Sigmoid colon (tissue), 7 donors: ENCODE results near the gene PCGF1. TPM values are rescaled to one million over a fixed set of nuclear protein-coding genes. Genes with fewer than 3 reads are reported as not detected.
A peak's percentile ranks its signal among the peaks of the same experiment; 100 is the strongest.

Experiments
- DNase-seq: peaks from one replicate; pipeline ENCODE4 v3.0.0-alpha.2; 2019
- H3K27ac ChIP-seq, 4 donors: fragments of 200-600 bp; sonication (generic); one replicate each; pipeline ENCODE4 v1.5.1; 2016 to 2019; ENCODE audit warnings: mild to moderate bottlenecking in 1 of 4
- H3K27me3 ChIP-seq, 3 donors: fragments of 200-600 bp; sonication (generic); one replicate each; pipeline ENCODE4 v1.5.1; 2019; ENCODE audit warnings: mild to moderate bottlenecking in 1 of 3
- H3K36me3 ChIP-seq, 4 donors: fragments of 200-600 bp; sonication (generic); one replicate each; pipeline ENCODE4 v1.5.1; 2016 to 2019
- H3K4me1 ChIP-seq, 4 donors: fragments of 200-600 bp; sonication (generic); one replicate each; pipeline ENCODE4 v1.5.1; 2017 to 2019
- H3K4me3 ChIP-seq, 4 donors: fragments of 200-600 bp; sonication (generic); one replicate each; pipeline ENCODE4 v1.5.1; 2017 to 2019; ENCODE audit warnings: mild to moderate bottlenecking in 2 of 4, moderate library complexity in 1 of 4
- H3K9me3 ChIP-seq, 4 donors: fragments of 200-600 bp in 3 of 4; sonication (generic) in 3 of 4; one replicate each; pipeline versions ENCODE4 v1.5.1 to v1.6.1; 2013 to 2019
- CTCF ChIP-seq, 4 experiments: fragments of 450-650 bp in 3 of 4; fragments of 200-600 bp in 1 of 4; IDR thresholded peaks; one replicate each; pipeline ENCODE4 v1.5.1; 2016 to 2019; ENCODE audit warnings: antibody characterized with exemption in 4 of 4, mild to moderate bottlenecking in 3 of 4, moderate library complexity in 2 of 4
- EP300 ChIP-seq, 4 donors: sonication (generic); formaldehyde crosslinking; IDR thresholded peaks; one replicate each; pipeline ENCODE4 v1.6.1; 2017; ENCODE audit warnings: antibody characterized with exemption in 4 of 4
- POLR2A ChIP-seq, 2 donors: fragments of 450-650 bp; IDR thresholded peaks; one replicate each; pipeline ENCODE4 v1.6.1; 2016; ENCODE audit warnings: antibody characterized with exemption in 2 of 2, mild to moderate bottlenecking in 2 of 2, moderate library complexity in 2 of 2
- POLR2AphosphoS5 ChIP-seq, 4 donors: sonication (generic); formaldehyde crosslinking; IDR thresholded peaks; one replicate each; pipeline ENCODE4 v1.6.1; 2017; ENCODE audit warnings: antibody characterized with exemption in 4 of 4
- WGBS, 2 donors: extraction: QIAGEN DNeasy Blood & Tissue Kit; methylation state at CpG; one replicate each; pipeline ENCODE4 v1.1.7; 2013; 5-methylcytosine and 5-hydroxymethylcytosine counted together
- intact Hi-C: fragments of 100-400 bp; cut with DNase I; formaldehyde crosslinking; loops from one replicate; pipeline ENCODE4 v1.15.1; 2023
- polyA plus RNA-seq, 3 donors: library from polyadenylated mRNA; stranded (reverse); fragments of 200-250 nt; gene quantifications; one replicate each; pipeline ENCODE4 v1.2.3, GENCODE V29; 2013
- total RNA-seq, 4 donors: library from RNA; depleted of rRNA; stranded (reverse); fragments of >200 nt; gene quantifications; one replicate each; pipeline ENCODE4 v1.1.0, GENCODE V29; 2016
- donor health status: healthy with polysubstance abuse.
- donor health status: Bipolar disorder and iron deficiency.
- donor health status: healthy.

Gene PCGF1
- total and polyA plus RNA-seq, 7 donors, result 8.9 to 22.8 (median 15.7) TPM

DNA sequence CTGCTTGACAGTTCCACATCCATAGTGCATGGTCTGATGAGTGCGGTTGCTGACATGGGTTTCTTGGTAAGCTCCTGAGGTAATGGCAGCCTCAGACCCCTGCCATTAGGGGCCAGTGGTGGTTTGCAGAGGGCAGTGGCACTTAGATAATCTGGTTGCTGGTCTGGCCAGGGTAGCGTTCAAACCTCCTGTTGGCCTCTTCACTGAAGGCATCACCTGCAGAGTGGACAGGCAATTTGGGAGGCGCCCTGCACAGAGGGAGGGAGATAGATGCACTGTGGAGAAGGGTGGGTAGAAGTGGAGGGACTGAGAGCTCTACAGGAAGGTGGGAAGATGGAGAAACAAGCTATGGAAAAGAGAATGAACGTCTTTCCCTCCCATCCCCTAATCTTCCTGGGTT, 26.0 kb upstream of the PCGF1 start:
- Histone ChIP-seq H3K27me3 (no peaks in the 10 kb centered on the region), H3K4me3 (no peak overlapping the region), H3K9me3 (no peaks in the 10 kb centered on the region), H3K27ac (no peak overlapping the region), H3K4me1 (peaks cover 0 to 25% (median 19%) of the 10 kb centered on the region in 4 donors), H3K36me3 (peaks cover 0 to 15% (median 10%) of the 10 kb centered on the region in 4 donors)
- intact Hi-C loops, result no loop called here
- DNase-seq, result no peak
- TF ChIP-seq EP300 (IDR thresholded peaks at IDR 0.05) (no peak), POLR2A (IDR thresholded peaks at IDR 0.05) (no peak), CTCF (IDR thresholded peaks at IDR 0.05) (no peak), POLR2AphosphoS5 (IDR thresholded peaks at IDR 0.05) (no peak)
- WGBS, 2 donors, result 88 to 90% methylated on average over 4 of the region's 4 CpGs

DNA sequence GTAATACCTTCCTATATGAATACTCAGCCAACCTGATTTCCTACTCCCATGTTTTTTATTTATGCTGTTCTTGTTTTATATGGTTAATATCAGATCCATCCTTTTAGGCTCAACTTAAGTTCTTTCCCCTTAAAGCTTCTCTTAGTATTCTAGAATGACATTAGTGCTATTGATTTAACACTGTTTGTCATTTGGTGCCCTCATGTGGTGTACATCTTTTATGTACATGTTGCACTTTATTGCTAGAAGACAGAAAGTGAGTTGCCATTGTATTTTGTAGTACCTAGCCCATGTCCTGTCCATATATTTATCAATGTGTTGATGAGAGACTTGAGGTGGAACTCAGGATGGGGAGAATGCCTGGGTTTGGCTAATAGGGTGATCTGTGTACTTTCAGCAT, 24.7 kb upstream of the PCGF1 start:
- no peaks in the 10 kb centered on the region for H3K9me3 ChIP-seq
- intact Hi-C loops, result no loop called here
- H3K27ac ChIP-seq, result no peak overlapping the region
- peaks cover 0 to 34% (median 24%) of the 10 kb centered on the region in 4 donors for H3K4me1 ChIP-seq
- no peaks in the 10 kb centered on the region for H3K27me3 ChIP-seq
- no peak overlapping the region for H3K4me3 ChIP-seq
- TF ChIP-seq EP300 (IDR thresholded peaks at IDR 0.05), result no peak
- no peak for TF ChIP-seq CTCF (IDR thresholded peaks at IDR 0.05)
- TF ChIP-seq POLR2A (IDR thresholded peaks at IDR 0.05), result no peak
- H3K36me3 ChIP-seq, result peaks cover 10 to 25% (median 18%) of the 10 kb centered on the region in 4 donors
- no peak for DNase-seq

- Histone ChIP-seq H3K27ac (no peak overlapping the region), H3K4me1 (peaks cover 0 to 34% (median 24%) of the 10 kb centered on the region in 4 donors), H3K4me3 (no peak overlapping the region), H3K9me3 (no peaks in the 10 kb centered on the region), H3K27me3 (no peaks in the 10 kb centered on the region), H3K36me3 (peaks cover 16 to 30% (median 24%) of the 10 kb centered on the region in 4 donors)
- intact Hi-C loops, result loop anchor here (2.0 kb wide), 1 partner anchor 17 kb away; no protein-coding TSS in a partner anchor
- WGBS, 2 donors, result 82 to 89% methylated on average over 7 of the region's 7 CpGs
- DNase-seq, result no peak
- TF ChIP-seq POLR2A (IDR thresholded peaks at IDR 0.05) (no peak), EP300 (IDR thresholded peaks at IDR 0.05) (no peak), POLR2AphosphoS5 (IDR thresholded peaks at IDR 0.05) (no peak), CTCF (IDR thresholded peaks at IDR 0.05) (no peak)
Observed at GRCh38 chr2:74531666-74532065, 24.2 kb upstream of the PCGF1 start.

DNA sequence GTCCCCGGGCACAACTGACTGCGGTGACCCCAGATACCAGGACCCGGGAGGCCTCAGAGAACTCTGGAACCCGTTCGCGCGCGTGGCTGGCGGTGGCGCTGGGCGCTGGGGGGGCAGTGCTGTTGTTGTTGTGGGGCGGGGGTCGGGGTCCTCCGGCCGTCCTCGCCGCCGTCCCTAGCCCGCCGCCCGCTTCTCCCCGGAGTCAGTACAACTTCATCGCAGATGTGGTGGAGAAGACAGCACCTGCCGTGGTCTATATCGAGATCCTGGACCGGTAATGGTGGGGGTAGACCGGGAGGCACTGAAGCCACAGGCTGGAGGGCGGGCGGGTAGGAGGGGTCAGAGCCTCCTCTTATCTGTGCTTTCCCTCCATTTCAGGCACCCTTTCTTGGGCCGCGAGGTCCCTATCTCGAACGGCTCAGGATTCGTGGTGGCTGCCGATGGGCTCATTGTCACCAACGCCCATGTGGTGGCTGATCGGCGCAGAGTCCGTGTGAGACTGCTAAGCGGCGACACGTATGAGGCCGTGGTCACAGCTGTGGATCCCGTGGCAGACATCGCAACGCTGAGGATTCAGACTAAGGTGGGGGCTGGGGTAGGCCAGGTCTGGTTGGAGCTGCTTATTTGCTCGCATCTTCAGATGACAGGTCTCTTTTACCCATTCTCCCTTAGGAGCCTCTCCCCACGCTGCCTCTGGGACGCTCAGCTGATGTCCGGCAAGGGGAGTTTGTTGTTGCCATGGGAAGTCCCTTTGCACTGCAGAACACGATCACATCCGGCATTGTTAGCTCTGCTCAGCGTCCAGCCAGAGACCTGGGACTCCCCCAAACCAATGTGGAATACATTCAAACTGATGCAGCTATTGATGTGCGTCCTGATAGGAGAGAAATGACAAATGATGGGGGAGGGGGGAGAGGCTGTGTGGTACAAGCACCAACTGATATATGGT, 23.0 kb upstream of the PCGF1 start:
- Histone ChIP-seq H3K27me3 (no peaks in the 10 kb centered on the region), H3K9me3 (no peaks in the 10 kb centered on the region), H3K4me1 (peaks cover 0 to 34% (median 24%) of the 10 kb centered on the region in 4 donors), H3K27ac (peak overlapping the region; percentile 84 to 92 (median 89)), H3K4me3 (peak overlapping the region; percentile 72 to 96 (median 84)), H3K36me3 (peaks cover 22 to 42% (median 32%) of the 10 kb centered on the region in 4 donors)
- intact Hi-C loops, result loop anchor here (2.0 kb wide), 1 partner anchor 18 kb away; no protein-coding TSS in a partner anchor
- TF ChIP-seq POLR2A (IDR thresholded peaks at IDR 0.05) (no peak), POLR2AphosphoS5 (IDR thresholded peaks at IDR 0.05) (peak in 1 of 4 donors; percentile 7)
- 2 to 3% methylated on average over 54 of the region's 54 CpGs for WGBS, 2 donors
- DNase-seq, result no peak
